Body of pancreas (tissue), 4 donors: ENCODE results near the gene SUGCT.

Experiments
- CTCF ChIP-seq, 7 experiments: fragments of 450-650 bp in 4 of 7; fragments of 200-600 bp in 3 of 7; sonication (generic) in 3 of 7; IDR thresholded peaks; one replicate each; pipeline ENCODE4 v1.5.1; 2016 to 2019; ENCODE audit warnings: antibody characterized with exemption in 7 of 7
- POLR2A ChIP-seq, 3 donors: fragments of 450-650 bp; IDR thresholded peaks; one replicate each; pipeline ENCODE4 v1.6.1; 2016; ENCODE audit warnings: antibody characterized with exemption in 3 of 3, mild to moderate bottlenecking in 2 of 3

DNA sequence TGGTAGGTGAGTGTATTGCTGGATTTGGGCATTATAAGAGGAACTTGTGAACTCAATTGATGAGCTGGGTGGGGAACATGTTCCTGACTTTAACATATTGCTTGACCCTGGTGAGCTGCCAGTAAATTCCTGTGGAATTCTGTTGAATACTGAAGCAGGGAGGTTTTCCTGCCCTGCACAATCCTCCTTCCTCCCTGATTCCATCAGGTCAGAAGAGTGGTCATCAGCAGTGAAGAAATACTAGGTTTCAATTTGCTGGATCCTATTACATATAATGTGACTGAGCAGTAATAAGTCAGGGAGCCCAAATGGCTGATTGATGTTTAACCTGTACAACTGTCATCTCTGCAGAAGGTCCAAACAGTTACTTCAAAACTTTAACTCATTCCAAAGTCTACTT is 581.2 kb downstream of the SUGCT start:
- TF ChIP-seq POLR2A (IDR thresholded peaks at IDR 0.05) (no peak), CTCF (IDR thresholded peaks at IDR 0.05) (no peak)
